Adrenal gland (tissue), 12 donors: ENCODE measurements around the gene GOLT1A. TPM values are rescaled to one million over a fixed set of nuclear protein-coding genes. Genes with fewer than 3 reads are reported as not detected.
A peak's percentile ranks its signal among the peaks of the same experiment; 100 is the strongest.

Experiments used
- DNase-seq, 7 donors: peaks; one replicate each; pipeline ENCODE4 v3.0.0-alpha.2; 2019 to 2020
- H3K27ac ChIP-seq, 5 donors: fragments of 200-600 bp; sonication (generic) in 4 of 5; 1 replicate in 3 of 5; 2 replicates in 2 of 5; pipeline versions ENCODE4 v1.5.1 to v1.8.0; 2016 to 2020; ENCODE audit warnings: mild to moderate bottlenecking in 1 of 5
- H3K27me3 ChIP-seq: fragments of 200-600 bp; 2 replicates; pipeline ENCODE4 v1.8.0; 2021
- H3K36me3 ChIP-seq, 2 donors: fragments of 200-600 bp; replicated peaks in 1 of 2; 1 replicate in 1 of 2; 2 replicates in 1 of 2; pipeline versions ENCODE4 v1.5.1 to v1.8.0; 2018 to 2022
- H3K4me1 ChIP-seq, 2 donors: fragments of 200-600 bp; replicated peaks in 1 of 2; 1 replicate in 1 of 2; 2 replicates in 1 of 2; pipeline versions ENCODE4 v1.5.1 to v1.8.0; 2018 to 2021
- H3K4me3 ChIP-seq, 4 donors: fragments of 200-600 bp; sonication (generic) in 3 of 4; one replicate each; pipeline ENCODE4 v1.5.1; 2016 to 2018
- H3K9me3 ChIP-seq, 3 donors: fragments of 200-600 bp; sonication (generic) in 1 of 3; replicated peaks in 1 of 3; 1 replicate in 2 of 3; 2 replicates in 1 of 3; pipeline versions ENCODE4 v1.5.1 to v1.8.0; 2016 to 2021
- POLR2A ChIP-seq, 2 donors: fragments of 450-650 bp; IDR thresholded peaks; one replicate each; pipeline ENCODE4 v1.6.1; 2017; ENCODE audit warnings: antibody characterized with exemption in 2 of 2, mild to moderate bottlenecking in 2 of 2, moderate library complexity in 1 of 2
- WGBS, 4 donors: extraction: QIAGEN DNeasy Blood & Tissue Kit in 2 of 4; methylation state at CpG; one replicate each; pipeline versions ENCODE4 v1.1.5 to v1.1.7; 2013 to 2017; 5-methylcytosine and 5-hydroxymethylcytosine counted together
- intact Hi-C, 2 donors: fragments of 100-400 bp; cut with DNase I; formaldehyde crosslinking; loops; one replicate each; pipeline versions ENCODE4 v1.14.1 to v1.15.0; 2022 to 2023
- polyA plus RNA-seq, 3 donors: library from polyadenylated mRNA; stranded (reverse); fragments of 200-250 nt in 2 of 3; fragments of 350-450 nt in 1 of 3; fragmentation: Illumina TruSeq in 1 of 3; extraction: RNeasy Lipid Tissue Mini Kit (QIAGEN cat#74804) in 1 of 3; gene quantifications; one replicate each; pipeline ENCODE4 v1.2.3, GENCODE V29; 2013 to 2014
- total RNA-seq, 9 donors: library from RNA; depleted of rRNA in 4 of 9; stranded (reverse); fragments of >200 nt in 4 of 9; fragments of 120-200 nt in 1 of 9; fragmentation: NEBNext Ultra II Directional in 1 of 9; extraction: Animal tissue kit (Norgen Biotek cat#: 25700) in 1 of 9; gene quantifications; one replicate each; pipeline versions ENCODE4 v1.1.0 to v1.2.4, GENCODE V29; 2013 to 2023
- TF ChIP-seq, protein P1 (sequence below), 6 experiments: fragments of 450-650 bp in 4 of 6; fragments of 200-600 bp in 2 of 6; sonication (generic) in 1 of 6; IDR thresholded peaks; 1 replicate in 5 of 6; 2 replicates in 1 of 6; pipeline versions ENCODE4 v1.5.1 to v1.8.0; 2016 to 2021; ENCODE audit warnings: antibody characterized with exemption in 6 of 6, mild to moderate bottlenecking in 2 of 6, moderate library complexity in 1 of 6
- donor health status: healthy with polysubstance abuse.
- donor health status: Bipolar disorder and iron deficiency.
- donor health status: DM: yes; HTN: yes; CAD: no.
- donor health status: DM: no; HTN: no; CAD: no.
- donor health status: DM: no; HTN: no; CAD: no.
- donor health status: DM: yes; HTN: yes; CAD: no.

The GOLT1A gene
- total and polyA plus RNA-seq, 12 donors: 0.17 to 0.32 (median 0.31) TPM; not detected in 9

DNA sequence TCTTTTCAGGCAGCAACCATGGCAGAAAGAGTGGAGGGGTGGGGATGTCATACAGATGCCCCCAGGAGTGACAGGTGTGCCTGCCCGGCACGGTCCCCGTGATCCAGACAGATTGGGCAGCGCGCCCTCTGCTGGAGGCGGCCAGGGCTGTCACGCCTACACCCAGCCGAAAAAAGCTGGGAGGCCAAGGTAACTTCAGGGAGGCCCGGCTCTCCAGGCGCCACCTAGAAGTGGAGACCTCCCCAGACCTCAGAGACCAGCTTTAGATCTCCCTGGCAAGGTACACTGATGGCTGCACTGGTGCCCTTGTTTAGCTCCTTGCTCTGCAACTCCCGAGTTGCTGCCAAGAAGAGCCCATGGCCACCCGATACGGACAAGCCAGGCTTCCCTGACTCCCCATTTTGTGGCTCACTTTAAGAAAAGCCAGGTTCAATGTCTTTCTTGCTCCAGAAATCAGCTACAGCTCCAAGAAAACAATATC lies 6.6 kb downstream of the GOLT1A start:
- Histone ChIP-seq H3K36me3 (no peaks in the 10 kb centered on the region), H3K27ac (no peak overlapping the region), H3K4me3 (no peak overlapping the region), H3K9me3 (no peaks in the 10 kb centered on the region), H3K27me3 (peaks cover 5% of the 10 kb centered on the region), H3K4me1 (no peaks in the 10 kb centered on the region)
- WGBS, 4 donors: 17 to 68% (median 19%) methylated on average over 3 to 13 of the region's 13 CpGs
- intact Hi-C loops: loop anchor here in 1 of 2 donors (10.0 kb wide), 1 partner anchor 342 kb away; the partner anchor contains the start of gene SNRPE
- peak; percentile 49 to 80 (median 73) for DNase-seq
- no peak for TF ChIP-seq POLR2A (IDR thresholded peaks at IDR 0.05)
- TF ChIP-seq, protein P1, sequence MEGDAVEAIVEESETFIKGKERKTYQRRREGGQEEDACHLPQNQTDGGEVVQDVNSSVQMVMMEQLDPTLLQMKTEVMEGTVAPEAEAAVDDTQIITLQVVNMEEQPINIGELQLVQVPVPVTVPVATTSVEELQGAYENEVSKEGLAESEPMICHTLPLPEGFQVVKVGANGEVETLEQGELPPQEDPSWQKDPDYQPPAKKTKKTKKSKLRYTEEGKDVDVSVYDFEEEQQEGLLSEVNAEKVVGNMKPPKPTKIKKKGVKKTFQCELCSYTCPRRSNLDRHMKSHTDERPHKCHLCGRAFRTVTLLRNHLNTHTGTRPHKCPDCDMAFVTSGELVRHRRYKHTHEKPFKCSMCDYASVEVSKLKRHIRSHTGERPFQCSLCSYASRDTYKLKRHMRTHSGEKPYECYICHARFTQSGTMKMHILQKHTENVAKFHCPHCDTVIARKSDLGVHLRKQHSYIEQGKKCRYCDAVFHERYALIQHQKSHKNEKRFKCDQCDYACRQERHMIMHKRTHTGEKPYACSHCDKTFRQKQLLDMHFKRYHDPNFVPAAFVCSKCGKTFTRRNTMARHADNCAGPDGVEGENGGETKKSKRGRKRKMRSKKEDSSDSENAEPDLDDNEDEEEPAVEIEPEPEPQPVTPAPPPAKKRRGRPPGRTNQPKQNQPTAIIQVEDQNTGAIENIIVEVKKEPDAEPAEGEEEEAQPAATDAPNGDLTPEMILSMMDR (IDR thresholded peaks at IDR 0.05): peak; percentile 71 to 92 (median 78)

DNA sequence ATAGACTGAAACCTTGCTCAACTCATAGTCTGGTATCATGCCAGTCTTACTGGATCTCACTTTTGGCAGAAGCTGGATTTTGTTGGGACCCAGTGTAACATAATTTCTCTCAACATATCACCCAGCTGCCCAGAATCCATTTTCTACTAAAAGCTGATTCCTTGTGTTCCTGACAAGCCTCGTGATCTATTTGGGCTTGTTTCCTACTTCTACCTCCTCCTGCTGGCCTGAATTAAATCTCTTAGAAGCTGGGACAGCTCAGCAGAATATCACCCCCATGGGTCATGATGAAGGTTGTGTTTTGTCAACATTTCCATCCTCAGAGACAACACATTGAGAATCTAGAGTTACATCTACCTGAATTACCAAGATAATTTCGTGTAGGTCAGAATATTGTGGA lies 7.7 kb downstream of the GOLT1A start:
- Histone ChIP-seq H3K27ac (no peak overlapping the region), H3K27me3 (peaks cover 5% of the 10 kb centered on the region), H3K4me3 (no peak overlapping the region), H3K36me3 (no peaks in the 10 kb centered on the region), H3K9me3 (no peaks in the 10 kb centered on the region), H3K4me1 (no peaks in the 10 kb centered on the region)
- intact Hi-C loops: loop anchor here in 1 of 2 donors (10.0 kb wide), 1 partner anchor 341 kb away; the partner anchor contains the start of gene SNRPE
- WGBS, 4 donors: 37 to 53% (median 40%) methylated on average over 2 of the region's 2 CpGs
- no peak for DNase-seq
- TF ChIP-seq, protein P1 (IDR thresholded peaks at IDR 0.05): peak in 1 of 6 experiments; percentile 1
- no peak for TF ChIP-seq POLR2A (IDR thresholded peaks at IDR 0.05)

DNA sequence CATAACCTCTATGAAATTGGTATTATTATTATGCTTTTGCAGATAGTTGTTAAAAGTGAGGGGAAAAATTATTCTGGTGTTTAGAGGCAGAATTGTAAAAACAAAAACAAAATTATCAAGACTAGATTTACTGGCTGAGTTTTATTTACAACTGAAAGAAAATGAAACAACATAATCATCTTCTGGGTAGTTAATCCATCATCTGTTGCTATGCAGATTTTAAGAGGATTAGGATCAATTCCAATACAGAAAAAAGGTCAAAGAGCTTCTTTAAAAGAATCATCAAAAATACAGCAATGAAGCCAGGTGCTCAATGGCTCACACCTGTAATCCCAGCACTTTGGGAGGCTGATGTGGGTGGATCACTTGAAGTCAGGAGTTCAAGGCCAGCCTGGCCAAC lies 8.3 kb downstream of the GOLT1A start:
- Histone ChIP-seq H3K36me3 (no peaks in the 10 kb centered on the region), H3K9me3 (no peaks in the 10 kb centered on the region), H3K27ac (no peak overlapping the region), H3K4me1 (no peaks in the 10 kb centered on the region), H3K4me3 (no peak overlapping the region), H3K27me3 (peaks cover 5% of the 10 kb centered on the region)
- DNase-seq: no peak
- TF ChIP-seq POLR2A (IDR thresholded peaks at IDR 0.05): no peak
- TF ChIP-seq, protein P1 (IDR thresholded peaks at IDR 0.05): no peak
- intact Hi-C loops: loop anchor here in 1 of 2 donors (10.0 kb wide), 1 partner anchor 341 kb away; the partner anchor contains the start of gene SNRPE

DNA sequence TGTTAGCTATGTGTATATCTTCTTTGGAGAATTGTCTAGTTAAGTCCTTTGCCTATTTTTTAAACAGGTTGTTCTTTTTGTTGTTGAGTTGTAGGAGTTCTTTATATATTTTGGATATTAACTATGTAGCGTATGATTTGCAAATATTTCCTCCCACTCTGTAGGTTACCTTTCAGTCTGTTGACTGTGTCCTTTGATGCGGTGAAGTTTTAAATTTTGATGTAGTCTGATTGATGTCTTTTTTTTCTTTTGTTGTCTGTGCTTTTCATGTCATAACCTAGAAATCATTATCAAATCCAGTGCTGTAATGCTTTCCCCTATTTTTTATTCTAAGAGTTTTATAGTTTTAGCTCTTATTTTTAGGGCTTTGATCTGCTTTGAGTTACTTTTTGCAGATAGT lies 8.8 kb downstream of the GOLT1A start:
- Histone ChIP-seq H3K4me3 (no peak overlapping the region), H3K9me3 (no peaks in the 10 kb centered on the region), H3K27ac (no peak overlapping the region), H3K4me1 (no peaks in the 10 kb centered on the region), H3K36me3 (no peaks in the 10 kb centered on the region), H3K27me3 (peaks cover 5% of the 10 kb centered on the region)
- 85 to 90% (median 89%) methylated on average over 2 of the region's 2 CpGs for WGBS, 4 donors
- DNase-seq: no peak
- intact Hi-C loops: loop anchor here (5.0 to 10.0 kb wide), 3 partner anchors 43 to 340 kb away; partner anchors contain the start of gene SNRPE (in 1 of the 2)
- TF ChIP-seq, protein P1 (IDR thresholded peaks at IDR 0.05): no peak
- TF ChIP-seq POLR2A (IDR thresholded peaks at IDR 0.05): no peak
